Activated naive CD4-positive, alpha-beta T cell treated with anti-CD3 and anti-CD28 coated beads, Interleukin-2, amount 10 ng/mL, durations not matched to agents 7 days and 5 days (primary cell): ENCODE data around the gene CXCR1.
"Not testable (repeated sequence)": the region's sequence is repeated elsewhere in the genome, so short reads cannot be mapped to it uniquely, and the experiment has no call there.

Experiments used
- CTCF ChIA-PET: fragments of 350-600 bp; sonication (Branson Sonifier 250); formaldehyde crosslinking; loops from one replicate; lab custom pipeline; 2021; ENCODE audit warnings: antibody characterized with exemption; lab: Charles Lee
- DNase-seq: peaks from one replicate; pipeline ENCODE4 v3.0.0-alpha.2; 2020
- H3K27ac Mint-ChIP-seq: one replicate; pipeline ENCODE4 v1.8.0; 2021; ENCODE audit warnings: mild to moderate bottlenecking, moderate library complexity, mixed read lengths
- H3K27me3 Mint-ChIP-seq: one replicate; pipeline ENCODE4 v1.8.0; 2021; ENCODE audit warnings: mild to moderate bottlenecking, mixed read lengths
- H3K36me3 Mint-ChIP-seq: one replicate; pipeline ENCODE4 v1.8.0; 2021; ENCODE audit warnings: mixed read lengths
- H3K4me1 Mint-ChIP-seq: one replicate; pipeline ENCODE4 v1.8.0; 2021; ENCODE audit warnings: mixed read lengths
- H3K4me3 Mint-ChIP-seq: one replicate; pipeline ENCODE4 v1.8.0; 2021; ENCODE audit warnings: mild to moderate bottlenecking, moderate library complexity, mixed read lengths
- H3K9me3 Mint-ChIP-seq: one replicate; pipeline ENCODE4 v1.8.0; 2021; ENCODE audit warnings: mixed read lengths

Gene CXCR1

GRCh38 chr2:218121789-218122188 lies 45.0 kb downstream of the CXCR1 start:
- CTCF ChIA-PET = not testable (repeated sequence)

More at GRCh38 chr2:218121789-218122188, 45.0 kb downstream of the CXCR1 start:
- not testable (repeated sequence) for H3K36me3 Mint-ChIP-seq, H3K4me1 Mint-ChIP-seq, H3K27ac Mint-ChIP-seq, DNase-seq, H3K4me3 Mint-ChIP-seq
- peaks cover 13% of the 10 kb centered on the region for H3K9me3 Mint-ChIP-seq
- peaks cover 37% of the 10 kb centered on the region for H3K27me3 Mint-ChIP-seq
